ENCODE results near the gene AGPAT2.

Gene AGPAT2

GRCh38 chr9:136686794-136687711 is at the start of gene AGPAT2:
Gene AGPAT2, minus strand, starts transcription at chr9:136687457. Its CDS starts 100 bp downstream, at chr9:136687357.
- peak; percentile 89 for DNase-seq

GRCh38 chr9:136735812-136736480 is 48.7 kb upstream of the AGPAT2 start:
- no peak for DNase-seq

DNA sequence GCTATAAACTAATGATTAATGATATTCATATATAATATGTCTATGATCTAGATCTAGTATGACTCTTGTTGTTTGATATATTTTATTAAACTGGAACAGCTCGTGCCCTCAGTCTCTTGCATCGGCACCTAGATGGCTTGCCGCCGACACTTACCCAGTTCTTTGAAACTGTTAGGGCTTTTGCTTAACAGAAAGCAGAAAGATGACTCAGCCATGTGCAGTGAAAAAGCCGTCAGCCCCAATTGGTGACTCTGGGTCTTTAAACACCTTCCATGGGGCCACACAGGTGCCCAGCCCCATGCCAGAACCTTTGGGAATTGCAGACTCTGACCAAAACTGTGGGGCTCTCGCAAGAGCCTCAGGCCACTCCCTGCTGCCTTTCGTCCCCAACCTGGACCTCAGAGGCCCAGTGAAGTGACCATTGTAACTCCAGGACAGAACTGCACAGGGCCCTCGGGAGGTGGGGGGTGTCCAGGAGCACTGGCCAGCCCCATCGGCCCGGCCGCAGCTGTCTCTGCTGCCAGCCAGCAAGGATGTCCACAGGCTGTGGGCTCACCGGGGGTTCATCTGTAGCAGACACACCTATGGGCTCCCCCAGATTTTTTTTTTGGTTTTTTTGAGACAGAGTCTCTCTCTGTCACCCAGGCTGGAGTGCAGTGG is 47.7 kb upstream of the AGPAT2 start:
- no peak for DNase-seq

GRCh38 chr9:136733611-136734010 is 46.4 kb upstream of the AGPAT2 start:
- DNase-seq: no peak

DNA sequence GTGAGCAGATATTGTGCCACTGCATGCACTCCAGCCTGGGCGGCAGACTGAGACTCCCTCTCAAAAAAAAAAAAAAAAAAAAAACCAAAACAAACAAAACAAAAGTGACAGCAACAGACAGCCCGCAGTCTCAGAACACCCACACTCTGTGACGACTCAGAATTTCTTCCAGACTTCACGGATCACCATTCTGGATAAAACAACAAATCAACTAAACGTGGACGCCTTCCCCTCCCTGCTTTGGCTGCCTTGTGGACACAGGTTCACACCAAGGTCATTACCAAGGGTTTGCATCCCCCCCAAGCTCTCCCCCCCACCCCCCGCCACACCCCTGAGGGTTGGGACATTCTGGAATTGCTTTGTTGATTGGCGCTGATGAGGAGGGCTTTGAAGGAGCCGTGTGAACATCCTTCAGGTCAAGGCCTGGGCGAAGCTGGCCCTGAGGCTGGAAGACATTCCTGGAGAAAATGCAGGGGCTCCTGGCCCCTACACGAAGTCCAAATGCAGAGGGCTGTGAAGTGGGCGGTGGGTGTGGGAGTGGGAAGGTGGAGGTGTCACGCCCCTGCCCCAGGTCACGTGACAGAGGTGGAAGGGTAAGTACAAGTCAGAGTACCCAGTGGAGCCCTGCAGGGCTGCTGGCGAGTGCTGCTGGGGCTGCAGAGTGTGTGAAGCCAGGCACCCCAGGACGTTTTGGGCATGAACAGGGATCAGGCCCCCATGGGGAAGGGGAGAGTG is 45.4 kb upstream of the AGPAT2 start:
- no peak for DNase-seq

DNA sequence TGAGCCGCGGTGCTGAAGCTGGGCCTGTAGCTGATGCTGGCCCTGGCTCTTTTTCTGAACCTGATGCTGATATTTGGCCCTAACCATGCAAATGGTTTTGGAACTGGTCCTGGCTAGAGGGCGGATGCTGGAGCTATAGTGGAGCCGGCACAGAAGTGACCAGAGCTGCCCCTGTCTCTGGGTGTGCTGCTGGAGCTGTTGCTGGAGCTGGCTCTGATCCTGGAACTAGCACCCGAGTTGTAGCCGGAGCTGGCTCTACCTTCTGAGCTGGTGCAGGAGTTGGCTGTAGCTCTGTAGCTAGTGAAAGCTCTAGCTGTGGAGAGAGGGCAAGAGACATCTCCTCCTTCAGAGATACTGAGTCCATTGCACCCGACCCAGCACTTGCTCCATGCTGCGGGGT is 42.7 kb upstream of the AGPAT2 start:
- DNase-seq: no peak

- DNase-seq: peak; percentile 81
Measured at GRCh38 chr9:136729144-136729543, 41.9 kb upstream of the AGPAT2 start.

- no peak for DNase-seq
Measured at GRCh38 chr9:136728548-136729123, 41.4 kb upstream of the AGPAT2 start.

DNA sequence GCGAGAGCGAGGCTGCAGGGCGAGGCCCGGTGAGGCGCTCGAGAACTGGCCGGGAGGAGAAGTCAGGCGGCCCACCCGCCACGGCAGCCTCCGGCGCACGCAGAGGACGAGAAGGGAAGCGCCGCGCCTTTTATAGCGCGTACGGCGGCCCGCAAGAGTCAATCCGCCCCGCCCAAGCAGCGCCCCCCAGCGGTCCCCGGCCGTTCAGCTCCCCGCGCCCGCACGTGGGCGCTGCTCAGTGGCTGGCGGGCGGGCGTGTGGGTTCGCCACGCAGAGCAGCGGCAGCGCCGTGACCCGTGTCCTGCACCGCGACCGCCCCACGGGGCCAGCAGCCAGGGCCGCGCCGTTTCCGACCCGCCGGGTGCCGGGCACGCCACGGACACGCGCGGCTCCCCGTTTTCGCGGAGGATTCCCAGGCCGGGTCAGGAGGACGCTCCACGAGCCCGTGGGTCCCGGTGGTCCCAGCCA is 40.9 kb upstream of the AGPAT2 start:
- DNase-seq: peak; percentile 94

- peak; percentile 91 for DNase-seq
Measured at GRCh38 chr9:136726631-136727191, 39.5 kb upstream of the AGPAT2 start.

DNA sequence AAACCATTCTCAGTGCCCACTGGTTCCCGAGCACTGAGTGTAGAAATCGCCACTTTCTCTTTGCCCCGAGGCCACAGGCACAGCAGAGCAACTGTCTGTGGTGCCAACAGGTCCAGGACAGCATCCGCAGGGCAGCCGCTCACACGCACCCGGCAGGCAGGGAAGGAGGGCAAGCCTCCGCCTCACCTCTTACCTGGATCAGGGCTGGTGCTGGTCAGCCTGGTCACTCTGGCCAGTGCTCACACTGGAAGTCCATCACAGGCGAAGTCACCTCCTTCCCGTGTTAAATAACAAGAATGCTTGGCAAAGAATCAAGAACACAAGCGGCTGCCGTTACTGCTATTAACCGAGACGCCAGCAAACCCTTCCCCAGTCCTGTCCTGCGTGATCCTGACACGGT is 38.9 kb upstream of the AGPAT2 start:
- no peak for DNase-seq

DNA sequence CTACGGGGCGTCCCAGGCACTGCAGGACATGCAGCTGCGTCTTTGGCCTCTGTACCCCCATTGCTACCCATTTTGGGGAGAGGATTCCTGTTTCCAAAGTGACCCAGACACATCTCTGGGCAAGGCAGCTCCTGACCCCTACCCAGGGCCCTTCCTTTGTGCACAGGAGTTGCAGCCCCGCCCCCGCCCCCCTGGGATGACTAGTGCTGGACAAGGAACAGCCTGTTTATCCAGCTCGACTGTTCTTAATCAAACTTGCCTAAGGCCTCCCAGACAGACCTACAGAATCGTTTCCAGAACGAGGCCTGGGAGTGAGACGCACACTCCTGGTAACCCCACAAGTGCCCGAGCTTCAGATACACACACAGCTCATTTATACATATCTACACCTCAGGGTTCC is 38.4 kb upstream of the AGPAT2 start:
- no peak for DNase-seq

DNA sequence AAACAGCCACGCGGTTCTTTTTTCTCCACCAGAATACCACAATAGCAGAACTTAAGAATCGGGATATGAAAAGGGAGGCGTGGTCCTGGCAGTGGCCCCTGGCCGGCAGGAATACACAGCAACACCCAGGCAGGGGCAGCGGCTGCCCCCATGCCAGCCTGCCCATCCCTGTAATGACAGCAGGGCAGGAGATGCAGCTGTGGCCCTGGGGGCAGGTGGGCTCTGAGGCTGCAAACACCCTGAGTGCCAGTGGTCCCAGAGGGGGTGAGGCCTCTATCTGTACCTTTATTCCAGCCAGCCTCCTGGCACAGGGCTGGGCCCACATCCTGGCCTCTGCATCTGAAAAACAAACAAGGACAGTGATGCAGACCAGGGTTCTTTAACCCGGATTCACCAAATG is 37.5 kb upstream of the AGPAT2 start:
- DNase-seq: no peak

GRCh38 chr9:136723989-136724388 is 36.7 kb upstream of the AGPAT2 start:
- DNase-seq: no peak

GRCh38 chr9:136723362-136723976 is 36.2 kb upstream of the AGPAT2 start:
- no peak for DNase-seq

GRCh38 chr9:136722969-136723356 is 35.7 kb upstream of the AGPAT2 start:
- peak; percentile 50 for DNase-seq

DNA sequence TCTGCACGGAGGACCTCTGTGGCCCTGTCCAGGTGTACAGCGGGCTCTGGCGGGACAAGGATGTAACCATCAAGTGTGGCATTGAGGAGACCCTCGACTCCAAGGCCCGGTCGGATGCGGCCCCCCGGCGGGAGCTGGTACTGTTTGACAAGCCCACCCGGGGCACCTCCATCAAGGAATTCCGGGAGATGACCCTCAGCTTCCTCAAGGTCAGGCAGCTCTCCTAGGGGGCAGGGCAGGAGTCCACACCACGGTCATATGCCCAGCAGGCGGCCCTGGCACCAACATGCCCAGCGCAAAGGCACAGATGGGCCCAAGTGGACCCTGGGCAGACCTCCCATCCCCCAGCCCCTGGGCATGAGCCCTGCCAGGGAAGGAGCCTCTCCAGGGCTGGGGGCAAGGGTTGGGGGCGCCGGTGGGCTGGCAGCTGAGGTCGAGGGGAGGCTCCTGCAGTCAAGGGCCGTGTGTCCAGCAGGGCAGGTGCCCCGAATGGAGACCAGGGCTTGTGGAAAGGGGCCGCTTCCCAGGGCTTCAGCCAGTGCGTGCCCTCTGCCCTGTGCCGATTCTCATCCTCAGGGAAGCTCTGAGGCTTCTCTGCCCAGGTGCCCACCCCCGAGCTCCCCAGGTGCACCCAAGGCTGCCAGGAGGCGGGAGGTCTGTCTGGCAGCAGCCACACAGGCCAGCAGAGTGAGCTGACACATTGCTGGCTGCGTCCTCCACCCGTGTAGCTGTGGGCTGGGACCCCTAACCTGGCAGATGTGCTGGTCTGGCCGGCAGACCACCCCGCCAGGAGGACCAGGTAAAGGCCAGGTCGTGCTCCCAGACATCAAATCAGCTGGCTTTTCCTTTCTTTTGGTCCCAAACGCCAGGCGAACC is 35.1 kb upstream of the AGPAT2 start:
- no peak for DNase-seq

GRCh38 chr9:136721339-136722092 is 34.3 kb upstream of the AGPAT2 start:
- DNase-seq: peak; percentile 50

- no peak for DNase-seq
Measured at GRCh38 chr9:136720898-136721338, 33.7 kb upstream of the AGPAT2 start.

Measured in hematopoietic multipotent progenitor cell treated with erythropoietin and hydrocortisone succinate and interleukin-3 and kit ligand, for 6 days (in vitro differentiated cells).